ENCODE data around the gene SNTN.
A peak's percentile ranks its signal among the peaks of the same experiment; 100 is the strongest.
"Not testable (repeated sequence)": the region's sequence is repeated elsewhere in the genome, so short reads cannot be mapped to it uniquely, and the experiment has no call there.

Gene SNTN

DNA sequence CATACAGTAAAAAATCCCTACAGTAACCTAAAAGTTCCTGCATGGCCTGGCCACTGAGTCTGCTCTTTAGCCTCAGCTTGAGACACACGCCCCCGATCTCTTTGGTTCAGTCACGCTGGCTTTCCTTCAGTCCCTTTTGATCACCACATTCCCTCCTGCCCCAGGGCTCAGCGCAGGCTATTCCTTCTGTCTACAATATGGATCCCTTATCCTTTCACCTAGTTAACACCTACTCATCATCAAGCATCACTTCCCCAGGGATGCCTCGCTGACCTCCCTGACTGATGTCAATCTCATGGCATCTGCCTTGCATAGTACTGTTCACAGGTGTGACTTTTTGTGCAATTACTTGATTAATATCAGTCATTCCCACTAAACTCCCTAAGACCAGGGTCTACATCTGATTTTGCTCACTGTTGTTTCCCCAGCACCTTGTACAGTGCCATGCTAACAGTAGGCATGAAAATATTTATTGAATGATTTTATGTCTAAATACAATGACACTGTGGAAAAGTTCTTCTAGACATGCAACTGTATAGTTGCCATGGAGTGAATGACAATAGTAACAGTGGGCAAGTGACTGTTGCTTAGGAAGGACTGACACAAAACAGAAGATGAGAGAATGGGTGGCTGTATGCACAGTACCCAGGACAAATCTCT lies at the start of gene SNTN:
Gene SNTN, plus strand, starts transcription at position 610 of the 660 bp plus-strand sequence. Its CDS starts 13 bp downstream, at position 623.
- Histone ChIP-seq H3K9ac (ENCODE audit: low read depth, low read length) (no peak within 1 kb of the TSS), H3K36me3 (ENCODE audit: insufficient read depth, low read length) (no peaks in the 10 kb centered on the region), H3K9me3 (ENCODE audit: control insufficient read depth, insufficient read depth, low read length) (no peaks in the 10 kb centered on the region), H3K4me1 (ENCODE audit: insufficient read depth, low read length) (no peaks in the 10 kb centered on the region)

DNA sequence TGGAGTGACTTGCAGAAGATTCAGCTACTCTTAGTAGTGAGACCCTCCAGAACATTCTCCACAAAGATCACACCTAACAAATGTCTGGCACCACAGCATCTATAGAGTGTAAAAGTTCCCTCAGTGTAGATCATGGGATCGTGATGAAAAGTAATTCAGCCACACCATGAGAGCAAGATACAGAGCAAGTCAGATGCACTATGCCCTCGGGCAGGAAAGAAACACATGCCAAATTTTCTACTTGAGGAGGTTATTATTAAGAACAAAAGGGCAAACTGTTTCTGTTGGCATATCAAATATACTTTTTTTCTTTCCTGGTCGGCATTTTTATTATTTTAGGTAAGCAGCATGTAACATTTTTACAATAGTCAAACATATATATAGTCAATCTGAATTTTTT lies 44.8 kb upstream of the SNTN start:
- Histone ChIP-seq H3K9ac (ENCODE audit: low read depth, low read length) (no peak overlapping the region), H3K36me3 (ENCODE audit: insufficient read depth, low read length) (no peaks in the 10 kb centered on the region), H3K4me1 (ENCODE audit: insufficient read depth, low read length) (no peaks in the 10 kb centered on the region), H3K9me3 (ENCODE audit: control insufficient read depth, insufficient read depth, low read length) (no peaks in the 10 kb centered on the region)

GRCh38 chr3:63609408-63609807 lies 43.1 kb upstream of the SNTN start:
- no peaks in the 10 kb centered on the region for H3K9me3 ChIP-seq (ENCODE audit: control insufficient read depth, insufficient read depth, low read length)
- H3K4me1 ChIP-seq (ENCODE audit: insufficient read depth, low read length) = no peaks in the 10 kb centered on the region
- no peaks in the 10 kb centered on the region for H3K36me3 ChIP-seq (ENCODE audit: insufficient read depth, low read length)
- no peak overlapping the region for H3K9ac ChIP-seq (ENCODE audit: low read depth, low read length)

GRCh38 chr3:63609834-63610233 lies 42.6 kb upstream of the SNTN start:
- H3K9me3 ChIP-seq (ENCODE audit: control insufficient read depth, insufficient read depth, low read length) = no peaks in the 10 kb centered on the region
- no peaks in the 10 kb centered on the region for H3K36me3 ChIP-seq (ENCODE audit: insufficient read depth, low read length)
- H3K9ac ChIP-seq (ENCODE audit: low read depth, low read length) = no peak overlapping the region
- no peaks in the 10 kb centered on the region for H3K4me1 ChIP-seq (ENCODE audit: insufficient read depth, low read length)

DNA sequence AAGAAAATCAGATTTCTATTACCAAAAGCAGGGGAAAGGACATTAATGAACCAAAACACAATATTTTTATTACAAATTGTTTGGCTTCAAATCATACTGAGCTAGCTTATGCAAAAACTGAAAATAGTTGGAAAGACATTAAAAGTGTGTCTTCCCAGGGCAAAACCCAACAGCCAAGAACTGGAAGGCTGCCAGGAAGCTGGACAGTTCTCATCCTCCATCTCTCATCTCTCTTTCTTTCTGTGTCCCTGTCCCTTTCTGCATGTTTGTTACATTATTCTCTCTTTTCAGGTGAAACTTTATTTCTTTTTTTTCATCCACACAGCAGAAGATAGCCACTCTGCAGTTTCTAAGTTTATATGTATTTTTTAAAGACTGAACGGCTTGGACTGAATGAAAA lies 41.1 kb upstream of the SNTN start:
- no peak overlapping the region for H3K9ac ChIP-seq (ENCODE audit: low read depth, low read length)
- no peaks in the 10 kb centered on the region for H3K36me3 ChIP-seq (ENCODE audit: insufficient read depth, low read length)
- no peaks in the 10 kb centered on the region for H3K4me1 ChIP-seq (ENCODE audit: insufficient read depth, low read length)
- H3K9me3 ChIP-seq (ENCODE audit: control insufficient read depth, insufficient read depth, low read length) = no peaks in the 10 kb centered on the region

GRCh38 chr3:63613561-63613960 lies 38.9 kb upstream of the SNTN start:
- no peak overlapping the region for H3K9ac ChIP-seq (ENCODE audit: low read depth, low read length)
- H3K4me1 ChIP-seq (ENCODE audit: insufficient read depth, low read length) = no peaks in the 10 kb centered on the region; the same call in 1 of the 2 replicates
- no peaks in the 10 kb centered on the region for H3K9me3 ChIP-seq (ENCODE audit: control insufficient read depth, insufficient read depth, low read length)
- H3K36me3 ChIP-seq (ENCODE audit: insufficient read depth, low read length) = no peaks in the 10 kb centered on the region

DNA sequence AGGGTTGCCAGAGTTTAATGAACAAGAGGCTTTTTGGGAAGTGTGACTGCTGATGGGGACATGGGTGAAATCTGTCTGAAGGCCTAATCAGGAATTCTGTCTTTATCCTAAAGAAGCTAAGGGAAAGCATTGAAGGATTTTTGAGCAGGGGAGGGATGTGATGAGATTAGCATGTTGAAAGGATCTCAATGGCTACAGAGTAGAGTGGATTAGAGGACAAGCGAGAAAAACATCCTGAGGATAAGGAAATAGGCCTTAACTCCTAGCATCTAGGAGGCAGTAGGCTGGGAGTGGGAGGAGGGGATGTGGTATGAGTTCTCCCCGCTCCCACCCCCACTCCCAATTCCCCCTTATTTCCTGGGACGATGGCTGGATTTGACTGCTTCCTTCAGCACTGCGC lies 35.1 kb upstream of the SNTN start:
- Histone ChIP-seq H3K9ac (ENCODE audit: low read depth, low read length) (no peak overlapping the region), H3K9me3 (ENCODE audit: control insufficient read depth, insufficient read depth, low read length) (no peaks in the 10 kb centered on the region), H3K4me1 (ENCODE audit: insufficient read depth, low read length) (peaks cover 6% of the 10 kb centered on the region), H3K36me3 (ENCODE audit: insufficient read depth, low read length) (no peaks in the 10 kb centered on the region)

DNA sequence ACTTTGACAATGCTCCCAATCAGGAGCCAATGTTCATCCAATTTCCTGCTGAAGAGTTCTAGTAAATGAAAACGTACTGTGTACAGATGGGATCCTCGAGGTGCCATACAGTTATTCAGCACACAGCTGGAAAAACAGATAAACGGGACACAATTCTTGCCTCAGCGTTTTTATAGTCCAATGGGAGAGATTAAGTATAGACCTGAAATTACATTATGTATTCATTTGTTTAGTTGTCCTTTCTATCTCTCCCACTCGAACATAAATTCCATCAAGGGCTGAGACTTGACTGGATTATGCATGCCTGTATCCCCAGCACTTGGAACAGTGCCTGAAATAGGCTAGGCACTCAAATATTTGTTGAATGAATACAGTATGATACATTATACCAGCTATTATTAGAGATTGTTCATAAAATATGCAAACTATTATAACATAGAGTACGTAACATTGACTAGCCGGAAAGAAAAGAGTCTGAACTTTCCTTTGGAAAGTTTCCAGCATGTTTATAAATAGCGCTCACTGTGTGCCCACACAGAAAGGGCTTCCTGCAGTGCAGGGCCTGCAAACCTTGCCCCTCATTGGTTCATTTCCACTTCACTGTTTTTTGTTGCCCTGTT lies 27.4 kb upstream of the SNTN start:
- Histone ChIP-seq H3K9me3 (ENCODE audit: control insufficient read depth, insufficient read depth, low read length) (no peaks in the 10 kb centered on the region), H3K9ac (ENCODE audit: low read depth, low read length) (no peak overlapping the region), H3K36me3 (ENCODE audit: insufficient read depth, low read length) (no peaks in the 10 kb centered on the region), H3K4me1 (ENCODE audit: insufficient read depth, low read length) (0 out of 2 replicates have a peak, but pooled peaks cover 7% of the 10 kb centered on the region)

DNA sequence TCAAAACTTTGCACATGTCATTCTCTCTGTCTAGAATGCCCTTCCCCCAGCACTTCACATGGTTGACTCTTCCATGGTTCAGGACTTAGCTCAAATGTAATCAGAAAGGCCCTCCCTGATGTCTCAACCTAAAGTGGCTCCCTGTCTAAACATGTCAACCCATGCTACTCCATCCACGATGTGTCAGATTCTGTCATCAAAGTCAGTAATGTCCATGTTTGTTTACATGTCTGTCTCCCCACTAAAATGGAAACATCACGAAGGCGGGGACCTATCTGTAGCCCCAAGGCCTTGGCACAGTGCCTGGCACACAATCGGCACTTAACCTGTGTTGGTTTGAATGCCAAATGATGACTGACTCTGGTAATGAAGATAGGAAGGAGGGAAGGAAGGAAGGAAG lies 20.8 kb upstream of the SNTN start:
- H3K9me3 ChIP-seq (ENCODE audit: control insufficient read depth, insufficient read depth, low read length) = no peaks in the 10 kb centered on the region
- H3K36me3 ChIP-seq (ENCODE audit: insufficient read depth, low read length) = no peaks in the 10 kb centered on the region
- no peaks in the 10 kb centered on the region for H3K4me1 ChIP-seq (ENCODE audit: insufficient read depth, low read length)

DNA sequence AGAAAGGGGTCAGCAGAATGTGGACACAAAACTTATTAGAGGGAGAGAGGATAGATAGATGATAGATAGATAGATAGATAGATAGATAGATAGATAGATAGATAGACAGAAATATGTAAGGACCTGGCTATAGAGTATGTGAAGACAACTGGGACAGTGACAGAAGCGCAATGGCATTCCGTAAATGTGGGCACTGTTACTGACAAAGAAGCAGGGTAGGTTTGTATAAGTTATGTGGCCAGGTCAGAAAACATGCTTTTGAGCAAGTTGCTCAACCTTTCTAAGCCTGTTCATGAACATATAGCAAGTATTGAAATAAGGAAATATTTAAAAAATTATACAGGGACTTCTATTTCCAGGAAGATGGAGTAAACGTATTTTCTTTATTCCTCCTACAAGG lies 17.3 kb upstream of the SNTN start:
- Histone ChIP-seq H3K9me3 (ENCODE audit: control insufficient read depth, insufficient read depth, low read length) (no peaks in the 10 kb centered on the region), H3K36me3 (ENCODE audit: insufficient read depth, low read length) (no peaks in the 10 kb centered on the region), H3K4me1 (ENCODE audit: insufficient read depth, low read length) (no peaks in the 10 kb centered on the region), H3K9ac (ENCODE audit: low read depth, low read length) (no peak overlapping the region)

More for the DNA sequence above, 20.8 kb upstream of the SNTN start:
- no peak overlapping the region for H3K9ac ChIP-seq (ENCODE audit: low read depth, low read length)

GRCh38 chr3:63639806-63640205 lies 12.7 kb upstream of the SNTN start:
- Histone ChIP-seq H3K4me1 (ENCODE audit: insufficient read depth, low read length) (no peaks in the 10 kb centered on the region), H3K9ac (ENCODE audit: low read depth, low read length) (no peak overlapping the region), H3K9me3 (ENCODE audit: control insufficient read depth, insufficient read depth, low read length) (no peaks in the 10 kb centered on the region), H3K36me3 (ENCODE audit: insufficient read depth, low read length) (no peaks in the 10 kb centered on the region)

- H3K4me1 ChIP-seq (ENCODE audit: insufficient read depth, low read length) = no peaks in the 10 kb centered on the region
- H3K9me3 ChIP-seq (ENCODE audit: control insufficient read depth, insufficient read depth, low read length) = no peaks in the 10 kb centered on the region
- no peak overlapping the region for H3K9ac ChIP-seq (ENCODE audit: low read depth, low read length)
- no peaks in the 10 kb centered on the region for H3K36me3 ChIP-seq (ENCODE audit: insufficient read depth, low read length)
These were observed 10.0 kb upstream of the SNTN start for GRCh38 chr3:63642488-63642887.

GRCh38 chr3:63644212-63644797 lies 8.2 kb upstream of the SNTN start:
- Histone ChIP-seq H3K4me1 (ENCODE audit: insufficient read depth, low read length) (no peaks in the 10 kb centered on the region), H3K9ac (ENCODE audit: low read depth, low read length) (peak overlapping the region; percentile 60; the same call in 1 of the 2 replicates), H3K9me3 (ENCODE audit: control insufficient read depth, insufficient read depth, low read length) (no peaks in the 10 kb centered on the region), H3K36me3 (ENCODE audit: insufficient read depth, low read length) (no peaks in the 10 kb centered on the region)

DNA sequence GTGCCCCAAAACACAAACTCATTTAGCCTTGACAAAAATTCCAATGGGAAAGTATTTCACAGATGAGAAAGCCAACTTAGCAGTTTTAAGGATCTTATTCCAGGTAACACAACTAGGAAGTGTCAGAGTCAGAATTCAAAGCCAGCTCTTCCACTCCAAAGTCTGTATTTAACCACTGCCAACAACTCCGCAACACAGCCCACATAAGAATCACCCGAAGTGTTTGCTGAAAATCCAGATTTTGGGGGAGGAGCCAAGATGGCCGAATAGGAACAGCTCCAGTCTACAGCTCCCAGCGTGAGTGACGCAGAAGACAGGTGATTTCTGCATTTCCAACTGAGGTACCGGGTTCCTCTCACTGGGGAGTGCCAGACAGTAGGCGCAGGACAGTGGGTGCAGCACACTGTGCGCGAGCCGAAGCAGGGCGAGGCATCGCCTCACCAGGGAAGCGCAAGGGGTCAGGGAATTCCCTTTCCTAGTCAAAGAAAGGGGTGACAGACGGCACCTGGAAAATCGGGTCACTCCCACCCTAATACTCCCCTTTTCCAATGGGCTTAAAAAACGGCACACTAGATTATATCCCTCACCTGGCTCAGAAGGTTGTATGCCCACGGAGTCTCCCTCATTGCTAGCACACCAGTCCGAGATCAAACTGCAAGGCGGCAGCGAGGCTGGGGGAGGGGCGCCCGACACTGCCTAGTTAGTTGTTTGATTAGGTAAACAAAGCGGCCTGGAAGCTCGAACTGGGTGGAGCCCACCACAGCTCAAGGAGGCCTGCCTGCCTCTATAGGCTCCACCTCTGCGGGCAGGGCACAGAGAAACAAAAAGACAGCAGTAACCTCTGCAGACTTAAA lies 7.3 kb upstream of the SNTN start:
- H3K36me3 ChIP-seq (ENCODE audit: insufficient read depth, low read length); H3K4me1 ChIP-seq (ENCODE audit: insufficient read depth, low read length); H3K9me3 ChIP-seq (ENCODE audit: control insufficient read depth, insufficient read depth, low read length): not testable (repeated sequence)
- H3K9ac ChIP-seq (ENCODE audit: low read depth, low read length) = peak overlapping the region; percentile 60
